GM10847 (cell line): ENCODE data around the gene APBA1.

Experiments used
- POLR2A ChIP-seq: IDR thresholded peaks from 2 replicates; pipeline ENCODE4 v1.6.1; 2011; ENCODE audit not compliant: insufficient read length; ENCODE audit errors: extremely low read depth

The APBA1 gene

DNA sequence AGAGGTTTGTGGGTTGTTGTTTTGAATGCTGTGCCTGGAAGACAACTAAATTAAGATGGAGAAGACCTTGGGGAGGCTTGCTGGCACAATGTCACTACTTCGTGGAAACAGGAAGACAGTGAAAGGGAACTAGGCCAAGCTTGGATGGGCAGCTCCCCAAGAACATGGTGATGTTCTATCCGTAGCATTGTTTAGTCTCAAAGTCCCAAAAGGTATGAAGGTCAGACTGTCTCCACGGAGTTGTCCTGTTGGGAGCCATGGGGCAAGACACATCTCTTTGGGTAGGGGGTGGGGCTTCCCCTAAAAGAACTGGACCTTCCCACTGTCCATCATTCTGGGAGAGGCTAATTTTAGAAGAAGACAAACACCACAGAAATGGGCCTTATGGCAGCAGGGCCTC lies 206.7 kb downstream of the APBA1 start:
- TF ChIP-seq POLR2A = no peak

- no peak for TF ChIP-seq POLR2A
These were observed 208.6 kb downstream of the APBA1 start for GRCh38 chr9:69463497-69464068.

- TF ChIP-seq POLR2A = no peak
These were observed 209.8 kb downstream of the APBA1 start for GRCh38 chr9:69462394-69462793.

DNA sequence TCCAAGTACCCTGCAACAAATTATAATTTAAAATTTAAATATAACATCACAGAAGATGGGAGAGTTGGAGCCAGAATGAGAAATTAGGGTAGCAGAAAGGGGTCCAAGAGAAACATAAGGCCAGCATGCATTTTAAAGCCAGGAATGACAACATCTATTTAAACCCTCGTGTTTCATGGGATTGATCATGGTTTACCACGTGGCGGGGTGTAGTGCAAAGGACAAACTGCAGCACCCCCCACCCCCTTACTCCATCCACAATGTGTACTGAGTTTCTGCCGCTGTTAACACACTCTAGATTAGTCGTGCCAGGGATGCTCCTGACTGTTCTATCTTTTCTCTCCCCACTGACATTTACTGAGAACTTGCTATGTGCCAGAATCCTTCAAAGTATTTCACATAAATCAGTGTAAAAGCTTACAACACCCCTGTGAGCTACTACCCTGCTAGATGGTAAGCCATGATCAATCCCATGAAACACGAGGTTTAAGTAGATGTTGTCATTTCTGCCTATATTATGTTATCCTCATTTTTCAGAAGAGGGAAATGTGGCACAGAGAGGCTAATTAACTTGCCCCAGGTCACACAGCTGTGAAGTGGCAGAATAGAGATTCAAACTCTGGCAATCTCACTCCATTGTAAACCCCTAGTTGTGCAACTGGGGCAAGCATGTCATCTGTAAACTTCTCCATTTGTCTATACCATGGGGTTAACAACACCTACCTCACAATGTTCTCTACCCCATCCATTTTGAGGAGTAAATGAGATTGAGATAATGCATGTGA lies 210.9 kb downstream of the APBA1 start:
- no peak for TF ChIP-seq POLR2A

DNA sequence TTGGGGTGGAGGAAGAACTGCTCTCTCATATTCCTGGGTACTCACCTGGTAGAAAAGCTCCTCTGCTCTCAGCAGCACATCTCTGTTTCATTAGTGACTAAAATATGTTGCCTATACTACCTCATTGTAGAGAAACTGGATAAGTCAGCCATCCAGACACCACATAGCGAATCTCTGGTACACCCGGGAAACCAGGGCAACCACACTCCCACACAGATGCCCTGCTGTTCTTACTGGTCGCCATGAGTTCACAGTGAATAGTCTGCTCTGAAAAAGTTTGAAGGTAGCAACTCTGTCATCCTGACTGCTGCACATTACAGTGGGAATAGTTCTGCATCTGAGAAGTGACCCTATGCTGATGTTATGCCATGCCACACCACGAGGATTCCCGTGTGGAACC lies 212.2 kb downstream of the APBA1 start:
- TF ChIP-seq POLR2A = no peak

DNA sequence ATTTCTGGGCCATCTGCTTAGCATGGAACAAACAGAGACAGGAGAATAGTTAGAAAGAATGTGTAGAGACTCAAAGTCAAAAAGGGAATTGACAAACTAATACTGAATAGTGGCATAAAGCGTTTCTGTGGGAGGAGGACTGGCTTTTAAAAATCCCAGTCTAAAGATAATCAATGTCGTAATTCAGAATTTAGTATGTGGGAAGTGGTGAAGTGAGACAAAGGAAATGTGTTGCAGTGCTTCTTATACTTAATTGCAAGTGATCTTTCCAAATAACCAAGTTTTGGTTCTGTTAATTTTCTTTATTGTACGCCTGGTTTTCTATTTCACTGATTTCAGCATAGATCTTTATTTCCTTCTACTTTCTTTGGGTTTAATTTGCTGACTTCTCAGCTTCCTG lies 214.0 kb downstream of the APBA1 start:
- no peak for TF ChIP-seq POLR2A

GRCh38 chr9:69456201-69456600 lies 216.0 kb downstream of the APBA1 start:
- no peak for TF ChIP-seq POLR2A

- no peak for TF ChIP-seq POLR2A
These were observed 216.9 kb downstream of the APBA1 start for GRCh38 chr9:69455311-69455710.

DNA sequence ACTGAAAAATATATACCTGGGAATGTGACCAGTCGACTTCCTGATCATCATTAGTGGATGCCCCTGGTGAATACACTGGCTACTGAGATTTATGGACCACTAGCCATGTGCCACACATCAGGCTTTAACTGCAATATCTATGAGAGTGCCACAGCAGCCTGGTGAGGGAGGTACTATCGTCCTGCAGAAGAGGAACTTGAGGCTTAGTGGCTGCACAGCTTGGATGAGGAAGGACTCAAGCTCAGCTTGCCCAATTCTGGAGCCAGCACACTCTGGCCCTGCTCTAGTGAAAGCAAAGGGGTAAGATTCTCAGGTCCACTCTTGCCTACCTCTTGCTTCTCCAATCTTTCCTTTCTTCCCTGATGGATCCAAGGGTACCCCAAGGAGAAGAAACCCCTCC lies 217.8 kb downstream of the APBA1 start:
- no peak for TF ChIP-seq POLR2A

DNA sequence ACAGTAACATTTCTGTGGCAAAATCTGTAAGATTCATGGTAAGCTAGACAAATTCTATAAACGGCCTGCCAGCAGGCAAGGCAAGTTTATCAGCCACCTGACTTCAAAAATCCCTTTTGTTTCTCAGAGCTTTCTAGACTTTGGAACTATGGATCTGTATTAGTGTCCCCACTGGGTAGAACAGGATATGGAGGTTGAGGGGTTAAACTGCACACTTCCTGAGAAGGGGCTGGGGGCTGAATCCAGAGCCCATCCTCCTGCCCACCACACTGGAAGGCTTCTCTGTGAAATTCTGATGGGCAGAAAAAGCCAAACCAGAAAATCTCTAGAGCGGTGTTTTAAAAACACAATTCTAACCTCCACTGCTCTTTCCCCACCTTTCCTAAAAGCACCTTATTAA lies 218.4 kb downstream of the APBA1 start:
- TF ChIP-seq POLR2A = no peak

- no peak for TF ChIP-seq POLR2A
These were observed 219.9 kb downstream of the APBA1 start for GRCh38 chr9:69452110-69452782.

DNA sequence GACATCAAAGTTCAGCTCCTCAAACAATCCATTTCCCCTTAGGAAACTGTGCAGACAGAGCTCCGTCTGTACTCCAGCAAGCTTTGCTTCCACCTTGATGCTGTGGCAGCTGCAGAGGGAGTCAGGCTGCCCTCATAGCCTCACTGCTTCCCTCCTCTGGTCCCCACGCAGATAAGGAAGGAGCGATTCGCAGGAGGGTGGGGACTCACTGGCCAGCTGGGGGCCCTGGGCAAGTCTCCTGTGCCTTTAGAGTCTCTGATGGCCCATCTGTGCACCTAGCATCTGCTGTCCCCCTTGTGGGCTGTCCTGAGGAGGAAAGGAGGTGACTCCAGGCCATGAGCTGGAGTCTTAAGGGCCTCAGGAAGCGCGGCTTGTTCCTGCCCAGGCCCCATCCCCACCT lies 225.7 kb downstream of the APBA1 start:
- TF ChIP-seq POLR2A = no peak

DNA sequence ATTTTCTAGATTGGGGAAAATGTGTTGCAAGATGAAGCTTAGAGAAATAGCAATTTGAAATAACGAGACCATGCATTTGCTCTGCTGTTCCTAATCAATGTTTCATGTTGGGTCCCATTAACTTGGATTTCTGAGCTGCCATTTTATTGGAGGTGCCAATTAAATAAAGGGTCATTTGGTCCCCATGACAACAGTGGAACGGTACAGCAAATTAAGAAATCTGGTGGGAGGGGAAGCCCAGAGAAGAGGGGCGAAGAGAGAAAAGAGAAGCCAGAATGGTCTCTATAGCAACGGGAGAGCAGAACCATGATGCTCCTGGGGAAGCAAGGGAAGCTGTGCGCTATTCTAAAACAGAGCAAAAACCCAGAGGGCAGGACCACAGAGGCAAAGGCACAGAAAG lies 226.9 kb downstream of the APBA1 start:
- TF ChIP-seq POLR2A = no peak

GRCh38 chr9:69444791-69445190 lies 227.4 kb downstream of the APBA1 start:
- no peak for TF ChIP-seq POLR2A

DNA sequence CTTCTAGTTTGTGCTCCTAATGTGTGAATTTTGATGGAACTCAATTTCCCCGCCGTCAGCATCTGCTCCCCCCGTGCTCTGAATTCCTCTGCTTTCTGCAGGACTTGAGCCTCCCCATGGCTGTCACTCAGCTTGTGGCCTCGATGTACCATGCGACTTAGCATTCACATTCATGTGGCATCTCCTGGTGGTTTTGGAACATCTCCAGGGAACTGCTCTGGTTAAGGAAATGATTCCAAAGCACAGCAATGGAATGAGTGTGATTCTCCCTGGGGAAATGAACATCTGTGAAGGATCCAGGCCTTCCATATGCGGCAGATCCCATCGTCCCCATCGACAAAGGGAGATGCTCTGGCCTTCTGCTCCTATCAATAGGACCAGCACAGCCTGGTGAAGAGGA lies 228.2 kb downstream of the APBA1 start:
- no peak for TF ChIP-seq POLR2A

DNA sequence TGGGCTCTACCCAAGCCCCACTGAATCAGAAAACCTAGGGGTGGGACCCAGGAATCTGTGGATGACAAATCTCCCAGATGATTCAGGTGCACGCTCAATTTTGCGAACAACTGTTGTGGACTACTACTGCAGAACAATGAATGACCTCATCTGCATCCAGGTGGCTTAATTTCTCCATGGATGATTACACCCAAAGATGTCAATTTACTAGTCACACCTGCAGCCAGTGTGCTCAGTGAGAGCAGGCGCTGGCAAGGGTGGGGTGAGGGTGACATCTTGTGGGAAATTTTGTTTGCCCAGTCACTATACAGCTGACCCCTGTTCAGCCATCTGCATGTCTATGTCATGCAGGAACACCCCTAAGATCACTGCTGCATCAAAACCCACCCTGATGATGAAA lies 229.0 kb downstream of the APBA1 start:
- TF ChIP-seq POLR2A = no peak

DNA sequence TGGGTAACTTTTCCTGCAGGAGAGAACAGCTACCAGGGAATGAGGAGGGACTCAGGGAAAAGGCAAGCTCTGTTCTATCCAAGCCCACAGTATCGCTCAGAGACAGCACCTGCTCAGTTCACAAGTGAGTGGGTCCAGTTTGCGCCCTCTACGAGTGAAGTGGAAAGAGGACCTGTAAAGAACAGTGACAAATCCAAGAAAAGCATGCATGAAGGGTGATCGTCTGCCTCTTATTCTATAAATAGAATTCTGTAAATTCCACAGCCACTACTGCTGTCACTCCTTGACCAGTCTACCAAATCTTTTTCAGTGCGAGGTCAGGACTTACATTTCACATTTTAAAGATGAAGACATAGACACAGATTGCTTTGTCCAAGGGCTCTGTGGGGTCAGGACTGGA lies 229.7 kb downstream of the APBA1 start:
- TF ChIP-seq POLR2A = no peak

- TF ChIP-seq POLR2A = no peak
These were observed 238.2 kb downstream of the APBA1 start for GRCh38 chr9:69433968-69434367.
